Stimulated activated CD8-positive, alpha-beta memory T cell treated with anti-CD3 and anti-CD28 coated beads, Interleukin-4, amount 100 ng/mL, for 1 hour (primary cell): Measurements from ENCODE around the gene DAB1.

Experiments used
- DNase-seq, 2 donors: peaks; one replicate each; pipeline ENCODE4 v3.0.0-alpha.2; 2020; ENCODE audit warnings: low read depth in 2 of 2, low spot score in 1 of 2

Gene DAB1

GRCh38 chr1:57179001-57179400, 244.9 kb downstream of the DAB1 start:
- DNase-seq, result no peak

- DNase-seq, result no peak
These were observed 248.4 kb downstream of the DAB1 start for GRCh38 chr1:57175506-57175905.

GRCh38 chr1:57172040-57172439, 251.8 kb downstream of the DAB1 start:
- no peak for DNase-seq

- no peak for DNase-seq
These were observed 255.9 kb downstream of the DAB1 start for GRCh38 chr1:57167997-57168396.

GRCh38 chr1:57165546-57165945, 258.3 kb downstream of the DAB1 start:
- DNase-seq, result no peak

GRCh38 chr1:57164584-57164983, 259.3 kb downstream of the DAB1 start:
- DNase-seq, result no peak

- DNase-seq, result no peak
These were observed 260.1 kb downstream of the DAB1 start for GRCh38 chr1:57163789-57164188.

- DNase-seq, result no peak
These were observed 260.5 kb downstream of the DAB1 start for GRCh38 chr1:57163325-57163724.

GRCh38 chr1:57162607-57163261, 261.1 kb downstream of the DAB1 start:
- DNase-seq, result no peak

- no peak for DNase-seq
These were observed 263.3 kb downstream of the DAB1 start for GRCh38 chr1:57160594-57160993.

- DNase-seq, result no peak
These were observed 265.3 kb downstream of the DAB1 start for GRCh38 chr1:57158604-57158998.

GRCh38 chr1:57157818-57158603, 265.8 kb downstream of the DAB1 start:
- no peak for DNase-seq

GRCh38 chr1:57156907-57157306, 267.0 kb downstream of the DAB1 start:
- DNase-seq, result no peak

- no peak for DNase-seq
These were observed 277.8 kb downstream of the DAB1 start for GRCh38 chr1:57146100-57146499.

- DNase-seq, result no peak
These were observed 280.9 kb downstream of the DAB1 start for GRCh38 chr1:57142999-57143398.

GRCh38 chr1:57142169-57142568, 281.7 kb downstream of the DAB1 start:
- no peak for DNase-seq

GRCh38 chr1:57138432-57139078, 285.3 kb downstream of the DAB1 start:
- DNase-seq, result no peak

- DNase-seq, result no peak
These were observed 285.9 kb downstream of the DAB1 start for GRCh38 chr1:57137980-57138379.

- no peak for DNase-seq
These were observed 289.1 kb downstream of the DAB1 start for GRCh38 chr1:57134803-57135202.

- DNase-seq, result no peak
These were observed 290.2 kb downstream of the DAB1 start for GRCh38 chr1:57133686-57134085.

GRCh38 chr1:57132993-57133622, 290.8 kb downstream of the DAB1 start:
- no peak for DNase-seq
